CD4-positive, alpha-beta T cell (primary cell): Measurements from ENCODE around the gene BRF1. TPM values are rescaled to one million over a fixed set of nuclear protein-coding genes. Genes with fewer than 3 reads are reported as not detected.

Experiments used
- ATAC-seq: fragments of 200-7000 bp; cut with Tn5 transposase; one replicate; pipeline ENCODE4 v1.10.0; 2022; ENCODE audit warnings: mild to moderate bottlenecking; ENCODE audit not compliant: poor library complexity
- CTCF ChIA-PET: fragments of 350-600 bp; sonication (Branson Sonifier 250); formaldehyde crosslinking; loops from one replicate; lab custom pipeline; 2021; ENCODE audit warnings: antibody characterized with exemption, inconsistent platforms; lab: Charles Lee
- POLR2A ChIA-PET: fragments of 350-600 bp; sonication (Branson Sonifier 250); formaldehyde crosslinking; loops from one replicate; lab custom pipeline; 2021; ENCODE audit warnings: antibody characterized with exemption, inconsistent platforms; lab: Charles Lee
- DNase-seq, 14 experiments: peaks; one replicate each; pipeline ENCODE4 v3.0.0-alpha.2; 2013 to 2020; ENCODE audit warnings: mixed read lengths in 2 of 14
- H3K27ac ChIP-seq, 2 donors: one replicate each; pipeline versions ENCODE4 v1.5.1 to v1.7.0; 2013; ENCODE audit warnings: low read length in 2 of 2, low read depth in 1 of 2, mild to moderate bottlenecking in 1 of 2
- H3K27me3 ChIP-seq, 2 experiments: 1 replicate in 1 of 2; 2 replicates in 1 of 2; pipeline versions ENCODE4 v1.6.1 to v1.7.0; 2013; ENCODE audit warnings: low read length in 2 of 2, control low read depth in 1 of 2, mild to moderate bottlenecking in 1 of 2, moderate library complexity in 1 of 2; ENCODE audit not compliant: insufficient read depth in 2 of 2, control insufficient read depth in 1 of 2
- H3K36me3 ChIP-seq: one replicate; pipeline ENCODE4 v1.6.1; 2013; ENCODE audit warnings: low read length, control low read depth; ENCODE audit not compliant: insufficient read depth
- H3K4me1 ChIP-seq: one replicate; pipeline ENCODE4 v1.6.1; 2013; ENCODE audit warnings: low read length, control low read depth; ENCODE audit not compliant: insufficient read depth
- H3K4me3 ChIP-seq: one replicate; pipeline ENCODE4 v1.5.1; 2013; ENCODE audit warnings: mild to moderate bottlenecking, low read length, moderate library complexity
- H3K9me3 ChIP-seq, 2 experiments: 1 replicate in 1 of 2; 2 replicates in 1 of 2; pipeline versions ENCODE4 v1.6.1 to v1.7.0; 2013; ENCODE audit warnings: low read length in 2 of 2, mild to moderate bottlenecking in 2 of 2, control low read depth in 1 of 2, moderate library complexity in 1 of 2; ENCODE audit not compliant: control insufficient read depth in 1 of 2, insufficient read depth in 1 of 2
- H3K27ac Mint-ChIP-seq: one replicate; pipeline ENCODE4 v1.8.0; 2020; ENCODE audit warnings: mixed read lengths
- H3K27me3 Mint-ChIP-seq: one replicate; pipeline ENCODE4 v1.8.0; 2021; ENCODE audit warnings: mixed read lengths
- H3K36me3 Mint-ChIP-seq: one replicate; pipeline ENCODE4 v1.8.0; 2021; ENCODE audit warnings: low read depth, mixed read lengths
- H3K4me1 Mint-ChIP-seq: one replicate; pipeline ENCODE4 v1.8.0; 2021; ENCODE audit warnings: low read depth, mixed read lengths
- H3K4me3 Mint-ChIP-seq: one replicate; pipeline ENCODE4 v1.8.0; 2020; ENCODE audit warnings: mild to moderate bottlenecking, mixed read lengths
- H3K9me3 Mint-ChIP-seq: one replicate; pipeline ENCODE4 v1.8.0; 2020; ENCODE audit warnings: mixed read lengths
- intact Hi-C, 2 experiments: fragments of 100-400 bp; cut with DNase I in 1 of 2; cut with micrococcal nuclease in 1 of 2; formaldehyde crosslinking; loops; one replicate each; pipeline versions ENCODE4 v1.15.1 to v1.9.0; 2023 to 2025; cut with DNase I, micrococcal nuclease
- total RNA-seq, 174 experiments: library from RNA in 2 of 174; stranded (reverse) in 2 of 174; gene quantifications; one replicate each; pipeline ENCODE4 v1.2.3 and lab custom pipeline; 2021 to 2026
- TF ChIP-seq, protein P1 (sequence below): fragments of 200-600 bp; IDR thresholded peaks from one replicate; pipeline ENCODE4 v1.8.0; 2022; ENCODE audit warnings: antibody characterized with exemption, mild to moderate bottlenecking

BRF1 gene
- total RNA-seq, 2 experiments from 2014 or later, result 77.4 to 77.7 TPM

DNA sequence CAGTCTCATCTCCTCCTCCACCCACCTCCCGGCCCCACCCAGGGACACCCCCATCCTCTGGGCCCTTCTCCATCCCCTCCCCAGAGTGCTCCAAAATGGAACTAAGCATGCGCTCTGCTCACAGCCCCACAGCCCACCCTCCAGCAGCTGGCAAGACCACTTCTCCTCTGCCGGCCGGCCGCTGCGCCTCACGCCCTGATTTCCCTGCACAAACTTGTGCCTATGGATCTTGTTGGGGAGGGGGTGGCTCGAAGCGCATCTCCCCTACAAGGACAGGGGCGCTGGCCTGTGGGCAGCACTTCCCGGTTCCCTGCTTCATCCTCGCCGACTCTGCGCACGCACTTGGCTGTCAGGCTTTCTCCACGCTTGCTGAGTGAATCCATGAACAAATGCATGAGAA is 100.2 kb downstream of the BRF1 start:
- no peak overlapping the region for H3K4me3 ChIP-seq
- no peak for DNase-seq
- Mint-ChIP-seq H3K4me3 (no peak overlapping the region), H3K27me3 (peaks cover 46% of the 10 kb centered on the region), H3K27ac (no peak overlapping the region), H3K4me1 (peaks cover 12% of the 10 kb centered on the region), H3K36me3 (no peaks in the 10 kb centered on the region), H3K9me3 (no peaks in the 10 kb centered on the region)
- ChIA-PET CTCF (no interaction called here), POLR2A (interaction anchor here (1.2 kb wide), 1 partner anchor 100 kb away, joined by 3 read pairs; the partner anchor contains the start of gene BRF1)
- intact Hi-C loops, result loop anchor here (5.0 kb wide), 3 partner anchors 82 to 332 kb away; partner anchors contain the start of gene BRF1 (in 1 of the 2)
- peaks cover 48% of the 10 kb centered on the region for H3K4me1 ChIP-seq
- peaks cover 45 to 46% of the 10 kb centered on the region in 2 experiments for H3K27me3 ChIP-seq
- no peak for ATAC-seq
- TF ChIP-seq, protein P1, sequence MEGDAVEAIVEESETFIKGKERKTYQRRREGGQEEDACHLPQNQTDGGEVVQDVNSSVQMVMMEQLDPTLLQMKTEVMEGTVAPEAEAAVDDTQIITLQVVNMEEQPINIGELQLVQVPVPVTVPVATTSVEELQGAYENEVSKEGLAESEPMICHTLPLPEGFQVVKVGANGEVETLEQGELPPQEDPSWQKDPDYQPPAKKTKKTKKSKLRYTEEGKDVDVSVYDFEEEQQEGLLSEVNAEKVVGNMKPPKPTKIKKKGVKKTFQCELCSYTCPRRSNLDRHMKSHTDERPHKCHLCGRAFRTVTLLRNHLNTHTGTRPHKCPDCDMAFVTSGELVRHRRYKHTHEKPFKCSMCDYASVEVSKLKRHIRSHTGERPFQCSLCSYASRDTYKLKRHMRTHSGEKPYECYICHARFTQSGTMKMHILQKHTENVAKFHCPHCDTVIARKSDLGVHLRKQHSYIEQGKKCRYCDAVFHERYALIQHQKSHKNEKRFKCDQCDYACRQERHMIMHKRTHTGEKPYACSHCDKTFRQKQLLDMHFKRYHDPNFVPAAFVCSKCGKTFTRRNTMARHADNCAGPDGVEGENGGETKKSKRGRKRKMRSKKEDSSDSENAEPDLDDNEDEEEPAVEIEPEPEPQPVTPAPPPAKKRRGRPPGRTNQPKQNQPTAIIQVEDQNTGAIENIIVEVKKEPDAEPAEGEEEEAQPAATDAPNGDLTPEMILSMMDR, result no peak
- H3K27ac ChIP-seq, result no peak overlapping the region
- H3K9me3 ChIP-seq, result peaks cover 0 to 11% of the 10 kb centered on the region in 2 experiments
- H3K36me3 ChIP-seq, result no peaks in the 10 kb centered on the region

DNA sequence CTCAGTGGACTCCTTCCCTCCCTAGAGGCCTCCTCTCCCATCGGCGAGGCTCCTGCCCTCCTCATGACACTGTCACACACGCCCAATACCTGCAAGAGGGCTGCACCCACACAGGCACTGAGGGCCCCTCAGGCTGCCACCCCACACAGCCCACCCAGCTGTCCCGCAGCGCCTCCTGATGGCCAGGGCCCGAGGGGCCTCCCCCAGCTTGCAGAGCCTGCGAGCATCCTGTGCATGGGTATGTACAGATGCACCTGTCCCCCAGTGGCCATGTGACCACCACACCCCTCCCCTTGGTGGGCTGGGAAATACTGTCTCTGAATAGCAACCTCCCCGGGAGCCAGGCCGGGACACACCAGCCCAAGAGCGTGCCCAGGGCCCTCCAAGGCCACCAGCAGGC is 100.7 kb downstream of the BRF1 start:
- Histone ChIP-seq H3K4me3 (no peak overlapping the region), H3K4me1 (peaks cover 53% of the 10 kb centered on the region), H3K27me3 (peaks cover 50 to 51% of the 10 kb centered on the region in 2 experiments), H3K27ac (no peak overlapping the region), H3K36me3 (no peaks in the 10 kb centered on the region), H3K9me3 (peaks cover 0 to 14% of the 10 kb centered on the region in 2 experiments)
- peaks cover 49% of the 10 kb centered on the region for H3K27me3 Mint-ChIP-seq
- TF ChIP-seq, protein P1, result no peak
- DNase-seq (no peak), ATAC-seq (no peak)
- no peak overlapping the region for H3K4me3 Mint-ChIP-seq
- POLR2A ChIA-PET, result no interaction called here
- intact Hi-C loops, result loop anchor here (5.0 kb wide), 3 partner anchors 82 to 332 kb away; partner anchors contain the start of gene BRF1 (in 1 of the 2)
- CTCF ChIA-PET, result no interaction called here
- peaks cover 16% of the 10 kb centered on the region for H3K4me1 Mint-ChIP-seq
- no peak overlapping the region for H3K27ac Mint-ChIP-seq
- no peaks in the 10 kb centered on the region for H3K36me3 Mint-ChIP-seq
- no peaks in the 10 kb centered on the region for H3K9me3 Mint-ChIP-seq

DNA sequence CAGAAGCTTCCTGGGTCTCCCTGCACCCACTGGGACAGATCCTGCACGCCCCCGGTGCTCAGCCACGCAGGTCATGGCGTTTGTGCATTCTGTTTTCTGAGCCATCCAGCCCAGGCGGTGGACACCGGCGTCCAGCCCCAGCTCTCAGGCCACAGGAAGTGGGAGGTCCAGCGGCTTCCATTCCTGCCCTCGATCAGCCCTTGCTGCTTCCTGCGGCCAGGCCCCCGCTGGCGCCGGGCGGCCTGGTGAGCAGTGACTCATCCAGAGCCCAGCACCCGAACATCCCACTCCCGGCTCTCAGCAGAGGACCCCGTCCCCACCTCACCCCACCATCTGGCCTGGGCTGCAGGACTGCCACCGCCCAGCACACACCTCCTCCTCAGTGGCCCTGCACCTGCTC is 101.7 kb downstream of the BRF1 start:
- H3K27me3 ChIP-seq, result peaks cover 52 to 61% of the 10 kb centered on the region in 2 experiments
- Mint-ChIP-seq H3K27ac (no peak overlapping the region), H3K4me3 (no peak overlapping the region)

More for the DNA sequence above, 101.7 kb downstream of the BRF1 start:
- peaks cover 60% of the 10 kb centered on the region for H3K4me1 ChIP-seq
- H3K27ac ChIP-seq, result no peak overlapping the region
- H3K9me3 ChIP-seq, result peaks cover 0 to 20% of the 10 kb centered on the region in 2 experiments
- POLR2A ChIA-PET, result no interaction called here
- H3K9me3 Mint-ChIP-seq, result no peaks in the 10 kb centered on the region
- no peaks in the 10 kb centered on the region for H3K36me3 Mint-ChIP-seq
- CTCF ChIA-PET, result no interaction called here
- TF ChIP-seq, protein P1, result no peak
- intact Hi-C loops, result no loop called here
- H3K4me3 ChIP-seq, result no peak overlapping the region
- H3K27me3 Mint-ChIP-seq, result peaks cover 56% of the 10 kb centered on the region
- no peaks in the 10 kb centered on the region for H3K36me3 ChIP-seq
- ATAC-seq, result no peak
- no peak for DNase-seq
- peaks cover 23% of the 10 kb centered on the region for H3K4me1 Mint-ChIP-seq
